ENCODE data around the gene BCKDK.

DNA sequence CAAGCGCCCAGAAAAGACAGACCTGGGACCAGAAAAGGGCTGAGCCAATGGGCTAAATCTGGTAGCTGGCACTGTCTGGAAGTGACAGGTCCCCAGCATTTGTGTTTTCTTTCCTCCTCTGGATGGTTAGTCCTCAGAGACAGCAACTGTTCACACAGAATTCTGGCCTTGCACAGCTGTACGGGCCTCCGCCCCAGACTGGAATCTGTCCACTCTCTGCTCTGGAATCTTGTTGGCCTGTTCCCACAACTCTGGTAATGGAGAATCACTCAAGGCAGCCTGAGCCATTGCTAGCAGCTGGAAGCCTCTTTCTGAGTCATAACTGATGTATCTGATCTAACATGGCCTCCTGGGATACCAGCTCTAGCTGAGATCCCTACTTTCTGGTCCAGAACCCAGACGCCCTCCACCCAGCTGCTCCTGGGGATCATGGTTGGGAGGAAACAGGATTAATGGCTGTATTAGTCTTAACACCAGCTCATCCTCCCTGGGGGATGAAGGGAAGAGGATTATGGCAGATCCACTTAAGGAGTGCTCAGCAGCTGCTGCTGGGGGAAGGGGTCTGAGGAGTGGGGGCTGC lies 43.2 kb upstream of the BCKDK start:
- TF ChIP-seq CEBPB (IDR thresholded peaks at IDR 0.05; ENCODE audit: borderline replicate concordance, low read depth, low read length): no peak
- no peak for TF ChIP-seq HNRNPL (IDR thresholded peaks at IDR 0.05; ENCODE audit: low read depth, low read length)
- no peak for TF ChIP-seq ZSCAN30 (CRISPR knock-in tag; IDR thresholded peaks at IDR 0.05)
- TF ChIP-seq UBTF (CRISPR knock-in tag; IDR thresholded peaks at IDR 0.05): no peak
- no peak for TF ChIP-seq ZNF274 (CRISPR knock-in tag; IDR thresholded peaks at IDR 0.05)
- no peak for TF ChIP-seq SPEN (CRISPR knock-in tag; IDR thresholded peaks at IDR 0.05; ENCODE audit: low read depth)
- TF ChIP-seq SMYD3 (CRISPR knock-in tag; IDR thresholded peaks at IDR 0.05): no peak
- TF ChIP-seq ATF7 (IDR thresholded peaks at IDR 0.05): no peak
- no peak for TF ChIP-seq ATF7 (CRISPR knock-in tag; IDR thresholded peaks at IDR 0.05)
